OCI-LY7 (cell line): Measurements from ENCODE around the gene PPP1R14B. TPM values are rescaled to one million over a fixed set of nuclear protein-coding genes. Genes with fewer than 3 reads are reported as not detected.
"Not testable (repeated sequence)": the region's sequence is repeated elsewhere in the genome, so short reads cannot be mapped to it uniquely, and the experiment has no call there.

Source experiments
- BruUV-seq: library from RNA; stranded (reverse); fragments of 400-500 nt; replicated peaks from 2 replicates; lab custom pipeline; 2021; lab: Mats Ljungman, UMichigan
- CTCF ChIA-PET: fragments of 300-600 bp; sonication (Branson Sonifier 250); formaldehyde crosslinking; loops from one replicate; lab custom pipeline; 2022; ENCODE audit warnings: antibody characterized with exemption; ENCODE audit not compliant: unreplicated experiment; lab: Charles Lee
- POLR2A ChIA-PET: fragments of 300-600 bp; sonication (Branson Sonifier 250); formaldehyde crosslinking; loops from one replicate; lab custom pipeline; 2022; ENCODE audit warnings: antibody characterized with exemption; lab: Charles Lee
- DNase-seq: peaks from one replicate; pipeline ENCODE4 v3.0.0-alpha.2; 2015; ENCODE audit warnings: low spot score
- H2AFZ ChIP-seq: fragments of 200-600 bp; sonication (generic), shearing (Covaris generic); 2 replicates; pipeline ENCODE4 v1.6.1; 2014; ENCODE audit warnings: mild to moderate bottlenecking, antibody characterized with exemption, low read length, moderate library complexity
- H3K27ac ChIP-seq: fragments of 200-600 bp; sonication (generic); 2 replicates; pipeline ENCODE4 v1.5.1; 2014; ENCODE audit warnings: mixed run types, low read depth, mild to moderate bottlenecking, moderate library complexity, low read length, inconsistent platforms; ENCODE audit not compliant: poor library complexity, severe bottlenecking
- H3K36me3 ChIP-seq: fragments of 200-600 bp; sonication (generic); 2 replicates; pipeline ENCODE4 v1.6.1; 2014; ENCODE audit warnings: mild to moderate bottlenecking, antibody characterized with exemption, low read length, moderate library complexity, mixed read lengths; ENCODE audit not compliant: insufficient read depth
- H3K4me1 ChIP-seq: fragments of 200-600 bp; sonication (generic); 2 replicates; pipeline ENCODE4 v1.5.1; 2014; ENCODE audit warnings: mild to moderate bottlenecking, low read length; ENCODE audit not compliant: insufficient read depth, poor library complexity, severe bottlenecking
- H3K4me2 ChIP-seq: fragments of 200-600 bp; sonication (generic); 2 replicates; pipeline ENCODE4 v1.6.1; 2014; ENCODE audit warnings: mild to moderate bottlenecking, low read length
- H3K4me3 ChIP-seq: fragments of 200-600 bp; sonication (generic); 2 replicates; pipeline ENCODE4 v1.5.1; 2014; ENCODE audit warnings: mild to moderate bottlenecking, low read depth, low read length; ENCODE audit not compliant: poor library complexity, severe bottlenecking
- H3K79me2 ChIP-seq: fragments of 200-600 bp; sonication (generic); 2 replicates; pipeline ENCODE4 v1.6.1; 2016; ENCODE audit warnings: low read depth, mild to moderate bottlenecking, low read length, moderate library complexity, mixed read lengths; ENCODE audit not compliant: insufficient read depth
- H3K9me2 ChIP-seq: fragments of 200-600 bp; sonication (generic); 2 replicates; pipeline ENCODE4 v1.6.1; 2016; ENCODE audit warnings: mild to moderate bottlenecking, low read length, mixed read lengths; ENCODE audit not compliant: insufficient read depth
- H3K9me3 ChIP-seq: fragments of 200-600 bp; sonication (generic); 2 replicates; pipeline ENCODE4 v1.6.1; 2014; ENCODE audit warnings: mild to moderate bottlenecking, mixed run types, low read length, mixed read lengths
- H4K20me1 ChIP-seq: fragments of 200-600 bp; sonication (generic); 2 replicates; pipeline ENCODE4 v1.6.1; 2014; ENCODE audit warnings: mild to moderate bottlenecking, antibody characterized with exemption, low read length, moderate library complexity, mixed read lengths; ENCODE audit not compliant: insufficient read depth
- CTCF ChIP-seq: fragments of 200-600 bp; sonication (generic); conservative IDR thresholded peaks from 2 replicates; pipeline ENCODE4 v1.5.1; 2014; ENCODE audit warnings: mild to moderate bottlenecking, antibody characterized with exemption, low read length, moderate library complexity, mixed read lengths
- EZH2phosphoT487 ChIP-seq: fragments of 200-600 bp; sonication (generic); IDR thresholded peaks from 2 replicates; pipeline ENCODE4 v1.6.1; 2018; ENCODE audit warnings: low read depth, borderline replicate concordance, mild to moderate bottlenecking, mixed run types, antibody characterized with exemption, low read length, moderate library complexity, mixed read lengths
- intact Hi-C: fragments of 100-400 bp; cut with micrococcal nuclease; formaldehyde crosslinking; loops from one replicate; pipeline ENCODE4 v1.10.0; 2022; ENCODE audit not compliant: unreplicated experiment
- total RNA-seq, 2 experiments: library from RNA; depleted of rRNA in 1 of 2; stranded (reverse); fragments of >200 nt in 1 of 2; shearing (Covaris generic) in 1 of 2; gene quantifications; 2 replicates each; pipeline ENCODE4 v1.2.3, GENCODE V29; 2014 to 2022

The PPP1R14B gene
- total RNA-seq, 2 experiments from 2014 or later = 198 to 223 TPM

- peaks cover 17% of the 10 kb centered on the region for H3K79me2 ChIP-seq
- H3K36me3 ChIP-seq = peaks cover 23% of the 10 kb centered on the region
- H2AFZ ChIP-seq = peak overlapping the region; percentile 88
- H3K9me2 ChIP-seq = no peaks in the 10 kb centered on the region
- no peak for DNase-seq
- peaks cover 62% of the 10 kb centered on the region for H3K4me1 ChIP-seq
- CTCF ChIA-PET = no interaction called here
- intact Hi-C loops = no loop called here
- no TSS peak for BruUV-seq
- H3K27ac ChIP-seq = peak overlapping the region; percentile 66
- H3K4me2 ChIP-seq = peak overlapping the region; percentile 95
- no peaks in the 10 kb centered on the region for H3K9me3 ChIP-seq
- POLR2A ChIA-PET = interaction anchor here (0.8 kb wide), 1 partner anchor 18 kb away, joined by 3 read pairs; no protein-coding TSS in a partner anchor
- peak overlapping the region; percentile 71 for H3K4me3 ChIP-seq
- TF ChIP-seq EZH2phosphoT487 (no peak), CTCF (no peak)
- no peaks in the 10 kb centered on the region for H4K20me1 ChIP-seq
These were observed 1.2 kb upstream of the PPP1R14B start for GRCh38 chr11:64247729-64248531.

- H2AFZ ChIP-seq, CTCF ChIA-PET, H3K9me3 ChIP-seq, H3K4me2 ChIP-seq, DNase-seq, H3K27ac ChIP-seq, BruUV-seq, H4K20me1 ChIP-seq, H3K9me2 ChIP-seq: not testable (repeated sequence)
- Histone ChIP-seq H3K36me3 (peaks cover 29% of the 10 kb centered on the region), H3K4me3 (peak overlapping the region; percentile 88), H3K4me1 (peaks cover 57% of the 10 kb centered on the region), H3K79me2 (peaks cover 28% of the 10 kb centered on the region)
- intact Hi-C loops = loop anchor here (1.0 kb wide), 1 partner anchor 23 kb away; no protein-coding TSS in a partner anchor
- POLR2A ChIA-PET = interaction anchor here (0.9 to 2.0 kb wide), 2 partner anchors 20 to 40 kb away, joined by 3 to 8 read pairs; partner anchors contain the start of genes FERMT3 and NUDT22
These were observed 197 bp downstream of the PPP1R14B start for GRCh38 chr11:64246621-64246870.

GRCh38 chr11:64245797-64246620, 734 bp downstream of the PPP1R14B start:
- no peaks in the 10 kb centered on the region for H4K20me1 ChIP-seq
- H2AFZ ChIP-seq = no peak overlapping the region
- peak; percentile 64 for DNase-seq
- H3K9me3 ChIP-seq = no peaks in the 10 kb centered on the region
- H3K36me3 ChIP-seq = peaks cover 29% of the 10 kb centered on the region
- ChIA-PET CTCF (interaction anchor here (1.0 to 1.4 kb wide), 2 partner anchors 40 to 72 kb away, joined by 3 read pairs; partner anchors contain the start of genes PRDX5 and TRMT112), POLR2A (interaction anchor here (0.9 to 2.0 kb wide), 4 partner anchors 19 to 40 kb away, joined by 3 to 8 read pairs (median 4); partner anchors contain the start of genes FERMT3, NUDT22 and TRPT1)
- BruUV-seq = TSS peak; percentile 84
- peak overlapping the region; percentile 81 for H3K4me2 ChIP-seq
- no peak for TF ChIP-seq EZH2phosphoT487
- TF ChIP-seq CTCF = no peak
- intact Hi-C loops = loop anchor here (1.0 kb wide), 1 partner anchor 23 kb away; no protein-coding TSS in a partner anchor
- peaks cover 28% of the 10 kb centered on the region for H3K79me2 ChIP-seq
- H3K4me3 ChIP-seq = peak overlapping the region; percentile 88
- H3K9me2 ChIP-seq = no peaks in the 10 kb centered on the region
- H3K4me1 ChIP-seq = peaks cover 55% of the 10 kb centered on the region
- peak overlapping the region; percentile 69 for H3K27ac ChIP-seq
